DMS153 (cell line): ENCODE results near the gene HLF.
A peak's percentile ranks its signal among the peaks of the same experiment; 100 is the strongest.

ENCODE experiments used
- DNase-seq: peaks from one replicate; lab custom pipeline; 2025; lab: John Stamatoyannopoulos, UW

Gene HLF

DNA sequence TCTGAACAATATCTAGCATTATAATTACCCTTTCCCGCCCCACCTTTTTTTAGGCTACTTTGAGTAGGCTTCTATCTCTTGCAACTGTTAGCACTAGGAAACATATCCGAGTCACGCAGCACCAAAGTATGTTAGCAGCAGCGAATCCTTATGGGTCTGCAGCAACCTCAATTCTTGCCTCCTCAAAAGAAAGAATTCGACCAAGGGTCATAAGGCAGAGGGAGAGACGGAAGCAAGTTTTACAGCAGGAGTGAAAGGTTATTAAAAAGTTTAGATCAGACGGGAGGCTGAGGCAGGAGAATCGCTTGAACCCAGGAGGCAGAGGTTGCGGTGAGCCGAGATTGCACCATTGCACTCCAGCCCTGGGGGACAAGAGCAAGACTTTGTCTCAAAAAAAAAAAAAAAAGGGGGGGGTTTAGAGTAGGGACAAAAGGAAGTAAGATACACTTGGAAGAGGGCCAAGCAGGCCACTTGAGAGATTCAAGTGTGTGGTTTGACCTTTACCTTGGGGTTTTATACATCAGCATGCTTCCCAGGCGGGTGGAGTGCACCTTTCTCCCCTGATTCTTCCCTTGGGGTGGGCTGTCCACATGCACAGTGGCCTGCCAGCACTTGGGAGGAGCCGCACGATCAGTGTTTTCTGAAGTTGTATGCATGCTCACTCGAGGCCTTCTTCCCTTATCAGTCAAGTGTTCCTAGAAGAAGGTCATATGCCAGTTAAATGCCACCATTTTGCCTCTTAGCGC lies 67.7 kb downstream of the HLF start:
- peak; percentile 67 for DNase-seq

DNA sequence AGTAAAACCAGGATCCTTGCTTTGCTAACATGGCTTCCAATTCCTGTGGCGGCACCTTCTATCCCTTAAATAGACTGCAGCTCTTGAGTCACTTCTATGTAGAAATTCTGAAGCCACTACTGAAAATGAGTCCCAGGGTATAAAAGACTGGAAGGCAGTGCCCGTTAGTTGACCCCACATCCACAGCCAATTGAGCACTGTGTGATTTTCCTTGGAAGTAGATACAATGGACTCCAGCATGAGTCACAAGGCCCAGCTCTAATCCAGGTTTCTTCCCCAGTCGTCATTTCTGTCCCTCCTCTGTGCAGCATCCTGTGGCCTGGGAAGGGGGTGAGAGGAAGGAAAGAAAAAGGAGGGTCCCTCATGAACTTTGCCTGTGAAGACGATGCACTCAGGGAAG lies 69.5 kb downstream of the HLF start:
- no peak for DNase-seq

DNA sequence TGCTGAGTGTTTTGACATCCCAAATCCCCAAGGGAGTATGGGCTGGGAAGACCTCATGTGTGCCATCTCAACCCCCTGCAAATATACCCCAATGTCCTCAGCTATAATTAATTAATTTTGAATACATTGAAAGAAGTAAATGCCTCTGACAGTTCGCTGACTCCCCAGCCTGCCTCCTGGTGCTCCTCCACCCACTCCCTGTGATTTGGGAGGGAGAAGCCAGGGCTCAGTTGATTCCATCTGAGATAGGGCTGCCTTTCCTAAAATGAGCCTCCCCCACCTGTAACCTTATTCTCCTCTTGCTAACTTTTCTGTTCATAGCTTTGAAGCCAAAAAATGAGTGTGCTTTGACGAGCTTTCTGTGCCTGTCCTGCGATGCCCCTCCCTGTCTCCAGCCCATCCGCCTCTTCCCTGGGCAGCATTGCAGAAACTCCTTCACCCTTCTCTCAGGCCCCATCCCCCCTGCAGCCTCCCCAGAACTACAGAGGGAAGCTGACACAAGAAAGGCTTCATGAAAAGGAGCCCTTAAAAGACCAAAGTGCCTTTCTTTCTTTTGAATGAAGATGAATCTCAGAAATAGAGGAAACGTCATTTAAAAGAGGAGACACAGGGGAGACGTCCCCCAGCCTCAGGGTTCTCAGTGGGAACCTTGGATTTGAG lies 70.3 kb downstream of the HLF start:
- no peak for DNase-seq

DNA sequence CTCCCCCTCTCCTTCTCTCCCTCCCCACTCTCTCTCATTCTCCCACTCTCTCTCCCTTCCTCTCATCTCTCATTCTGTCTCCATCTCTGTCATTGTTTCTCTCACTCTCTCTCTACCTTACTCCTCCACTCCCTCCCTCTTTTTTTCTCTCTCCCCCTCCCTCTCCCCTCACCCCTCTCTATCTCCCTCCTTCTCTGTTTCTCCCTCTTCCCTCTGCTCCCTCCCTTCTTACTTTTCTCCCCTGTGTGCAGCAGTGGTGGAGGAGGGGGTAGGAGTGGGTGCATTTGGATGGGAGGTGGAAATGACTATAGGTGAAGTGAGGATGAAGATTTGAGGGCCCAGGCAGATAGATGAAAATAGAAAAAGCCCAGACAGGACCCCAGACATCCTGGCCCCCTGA lies 70.9 kb downstream of the HLF start:
- DNase-seq: no peak

DNA sequence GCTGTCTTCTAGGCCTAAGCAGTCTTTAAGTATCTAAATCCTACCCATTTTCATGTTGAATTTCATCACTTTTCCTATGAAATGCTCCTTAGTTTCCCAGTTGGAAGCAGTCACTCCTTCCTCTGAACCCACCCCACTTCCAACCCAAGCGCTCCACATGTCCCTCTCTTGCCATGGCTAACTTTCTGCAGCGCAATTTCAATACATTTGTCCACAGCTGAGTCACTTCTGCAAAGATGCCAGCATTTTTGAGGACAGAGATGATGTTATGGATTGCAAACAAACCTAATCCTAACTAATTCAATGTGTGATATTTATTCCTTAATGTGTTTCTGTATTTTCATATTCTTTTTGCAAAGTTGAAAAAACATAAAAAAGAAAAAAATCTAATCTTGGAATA lies 71.7 kb downstream of the HLF start:
- no peak for DNase-seq

DNA sequence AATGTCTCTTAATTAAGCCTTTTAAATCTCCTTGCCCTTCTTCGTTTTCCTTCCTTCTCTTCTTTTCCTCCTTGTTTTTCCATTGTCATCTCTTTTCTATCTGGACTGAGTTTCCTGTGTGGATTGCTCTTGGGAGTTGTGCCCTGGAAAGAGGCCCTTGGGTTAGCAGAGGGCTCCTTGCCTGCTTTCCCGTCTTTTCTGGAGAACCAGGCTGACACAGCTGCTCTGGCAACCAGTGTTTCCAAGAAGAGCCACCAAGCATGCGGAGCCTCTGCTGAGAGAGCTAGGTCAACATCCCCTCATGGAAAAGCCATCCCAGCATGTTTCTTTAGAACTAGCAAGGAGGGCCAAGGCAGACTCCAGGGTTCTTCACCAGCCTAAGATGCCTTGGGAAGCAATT lies 75.4 kb downstream of the HLF start:
- no peak for DNase-seq

DNA sequence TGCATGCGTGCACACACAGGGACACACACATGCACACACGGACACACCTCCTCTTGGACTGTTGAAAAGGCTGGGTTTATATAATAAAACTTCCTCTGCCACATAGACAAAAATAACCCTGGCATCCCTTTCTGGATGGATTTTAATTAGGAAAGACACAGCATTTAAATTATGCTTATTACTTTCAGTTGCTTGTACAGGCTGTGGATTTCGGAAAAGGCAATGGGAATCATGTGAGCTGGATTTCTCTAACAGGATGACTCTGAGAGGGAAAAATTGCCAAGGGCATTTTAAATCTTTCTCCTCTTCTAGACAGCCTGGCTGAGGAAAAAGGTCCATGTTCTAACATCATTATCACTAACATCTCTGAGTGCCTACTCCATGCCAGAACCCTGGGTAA lies 75.9 kb downstream of the HLF start:
- no peak for DNase-seq

DNA sequence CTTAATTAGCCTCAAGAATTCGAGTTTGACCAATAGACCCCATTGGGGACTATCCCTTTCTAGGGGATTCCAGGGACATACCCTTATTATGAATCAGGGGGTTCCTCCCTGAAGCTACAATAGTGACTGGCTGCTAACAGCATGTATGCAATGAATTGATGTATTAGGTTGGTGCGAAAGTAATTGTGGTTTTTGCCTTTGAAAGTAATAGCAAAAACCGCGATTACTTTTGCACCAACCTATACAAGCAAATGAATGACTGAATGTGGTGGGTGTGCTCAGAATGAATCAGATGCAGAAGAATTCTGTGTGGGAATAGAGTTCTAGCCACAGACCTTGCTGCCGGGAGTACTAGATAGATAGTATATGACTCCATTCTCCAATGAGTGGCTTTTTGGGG lies 76.7 kb downstream of the HLF start:
- no peak for DNase-seq

DNA sequence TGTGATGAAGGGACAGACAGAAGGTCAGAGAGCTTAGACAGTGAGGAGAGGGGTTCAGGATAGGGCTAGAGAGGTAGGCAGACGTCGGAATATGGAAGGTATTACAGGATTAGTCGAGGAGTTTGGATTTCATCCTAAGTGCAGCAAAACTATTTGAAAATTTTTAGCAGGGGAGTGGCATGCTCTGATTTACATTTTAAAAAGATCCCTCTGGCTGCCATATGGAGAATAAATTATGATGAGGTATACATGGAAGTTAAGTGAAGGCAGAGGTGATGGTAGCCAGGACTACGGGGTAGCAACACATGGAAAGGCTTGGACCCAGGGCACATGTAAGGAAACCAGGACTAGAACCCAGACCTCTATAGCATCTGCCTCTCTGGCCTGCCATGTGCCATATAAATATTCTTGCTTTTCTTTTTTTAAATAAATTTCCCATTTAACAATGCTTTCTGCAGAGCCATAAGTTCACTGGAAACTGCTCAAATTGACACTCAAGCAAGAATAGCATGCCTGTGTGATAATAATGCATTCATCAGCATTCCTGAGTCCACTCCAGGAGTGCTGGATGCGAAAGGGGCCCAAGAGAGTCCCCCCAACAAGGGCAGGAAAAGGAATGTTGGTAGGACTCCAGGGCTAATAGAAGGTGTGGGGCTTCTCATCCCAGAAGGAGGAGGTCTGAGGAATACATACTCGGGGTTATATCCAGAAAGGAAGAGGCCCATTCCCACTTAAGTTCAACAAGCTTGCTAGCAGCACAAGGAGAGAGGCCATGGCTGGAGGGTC lies 78.2 kb downstream of the HLF start:
- no peak for DNase-seq

DNA sequence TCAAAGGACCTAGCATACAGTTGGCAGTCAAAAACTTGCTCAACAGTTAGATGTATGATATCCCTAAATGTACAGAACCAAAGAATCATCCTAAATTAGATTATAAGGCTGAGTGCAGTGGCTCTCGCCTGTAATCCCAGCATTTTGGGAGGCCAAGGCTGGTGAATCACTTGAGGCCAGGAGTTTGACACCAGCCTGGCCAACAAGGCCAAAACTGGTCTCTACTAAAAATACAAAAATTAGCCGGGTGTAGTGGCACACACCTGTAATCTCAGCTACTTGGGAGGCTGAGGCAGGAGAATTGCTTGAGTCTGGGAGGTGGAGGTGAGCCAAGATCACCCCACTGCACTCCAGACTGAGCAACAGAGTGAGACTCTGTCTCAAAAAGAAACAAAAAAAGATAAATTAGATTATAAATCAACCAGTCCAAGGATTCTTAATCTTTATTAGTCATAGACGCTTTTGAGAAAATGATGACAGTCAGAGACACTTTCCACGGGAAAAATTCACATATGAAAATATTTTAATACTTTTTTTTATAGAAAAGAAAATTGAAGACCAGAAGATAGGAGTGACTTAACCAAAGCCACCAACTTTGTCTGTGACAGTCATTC lies 79.2 kb downstream of the HLF start:
- no peak for DNase-seq

DNA sequence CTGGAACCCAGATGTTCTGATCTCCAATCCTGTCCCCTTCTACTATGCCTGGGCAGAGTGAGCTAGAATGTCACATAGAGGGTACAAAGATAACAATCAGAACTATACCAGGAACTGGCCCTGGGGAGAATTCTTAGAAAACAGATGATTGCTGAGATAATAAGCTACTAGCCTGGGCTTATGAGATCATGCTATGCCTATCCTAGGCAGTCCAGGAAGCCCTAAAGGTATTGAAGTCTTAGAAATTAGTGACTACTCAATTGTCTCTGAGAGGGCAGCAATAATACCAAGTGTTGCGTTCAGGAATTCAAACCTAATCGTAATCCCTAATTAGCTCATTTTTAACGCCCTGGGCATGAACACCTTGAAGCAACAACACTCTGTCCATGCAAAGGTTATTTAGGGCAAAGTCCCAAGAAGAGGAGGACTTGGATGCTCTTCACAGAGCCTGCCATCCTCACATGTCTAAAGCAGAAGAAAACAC lies 79.8 kb downstream of the HLF start:
- no peak for DNase-seq

DNA sequence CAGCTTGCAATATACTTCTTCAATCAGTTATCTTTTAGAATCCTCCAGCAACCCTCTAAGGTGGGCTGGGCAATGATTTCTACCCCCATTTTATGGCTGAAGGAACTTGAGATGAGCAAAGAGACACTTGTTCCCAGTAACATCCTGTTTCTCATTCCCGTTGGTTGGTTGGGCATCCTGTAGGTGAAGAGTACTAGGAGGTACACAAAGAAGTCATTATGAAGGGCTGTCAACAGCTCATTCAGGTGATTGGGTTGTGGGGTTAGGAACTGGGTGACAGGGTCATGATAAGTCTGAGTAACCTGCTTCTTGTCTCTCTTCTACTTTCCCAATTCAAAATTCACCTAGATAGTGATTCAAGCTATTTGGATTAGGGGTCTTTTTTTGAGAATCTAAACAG lies 80.4 kb downstream of the HLF start:
- no peak for DNase-seq

DNA sequence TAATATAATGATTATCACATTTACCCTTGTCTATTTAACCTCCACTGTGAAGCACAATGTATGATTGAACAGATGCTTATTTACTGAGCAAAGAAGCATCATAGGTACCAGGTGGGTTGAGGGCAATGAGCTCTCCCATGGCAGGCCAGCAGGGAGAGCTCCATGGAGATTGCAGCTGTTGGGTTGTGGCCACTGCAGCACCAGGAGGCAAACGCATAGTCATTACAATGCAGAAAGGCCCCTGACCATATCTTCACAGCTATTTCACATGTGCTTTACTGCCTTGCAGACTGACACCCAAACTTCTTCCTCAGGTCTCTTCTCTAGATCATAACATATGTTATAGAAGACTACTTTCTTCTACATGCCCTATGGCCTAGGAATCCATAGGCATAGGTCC lies 81.9 kb downstream of the HLF start:
- DNase-seq: no peak

DNA sequence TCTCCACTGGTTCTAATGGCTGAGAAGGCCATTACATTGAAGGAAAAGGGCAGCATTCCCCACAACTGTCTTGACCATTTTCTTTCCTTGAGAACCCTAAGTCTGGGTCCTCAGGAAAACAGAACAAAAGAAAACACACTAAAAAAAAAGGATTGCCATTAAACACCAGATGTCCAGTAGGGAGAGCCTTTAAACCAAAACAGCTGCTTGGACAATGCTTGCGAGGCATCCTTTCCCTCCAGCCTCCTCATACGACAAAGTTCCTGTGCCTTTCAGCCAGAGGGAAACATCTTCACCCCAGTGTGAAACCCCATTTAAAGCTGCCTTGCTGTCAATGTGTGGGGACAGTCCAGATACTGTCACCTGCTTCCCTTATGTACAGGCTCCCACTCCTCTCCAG lies 82.6 kb downstream of the HLF start:
- DNase-seq: no peak

DNA sequence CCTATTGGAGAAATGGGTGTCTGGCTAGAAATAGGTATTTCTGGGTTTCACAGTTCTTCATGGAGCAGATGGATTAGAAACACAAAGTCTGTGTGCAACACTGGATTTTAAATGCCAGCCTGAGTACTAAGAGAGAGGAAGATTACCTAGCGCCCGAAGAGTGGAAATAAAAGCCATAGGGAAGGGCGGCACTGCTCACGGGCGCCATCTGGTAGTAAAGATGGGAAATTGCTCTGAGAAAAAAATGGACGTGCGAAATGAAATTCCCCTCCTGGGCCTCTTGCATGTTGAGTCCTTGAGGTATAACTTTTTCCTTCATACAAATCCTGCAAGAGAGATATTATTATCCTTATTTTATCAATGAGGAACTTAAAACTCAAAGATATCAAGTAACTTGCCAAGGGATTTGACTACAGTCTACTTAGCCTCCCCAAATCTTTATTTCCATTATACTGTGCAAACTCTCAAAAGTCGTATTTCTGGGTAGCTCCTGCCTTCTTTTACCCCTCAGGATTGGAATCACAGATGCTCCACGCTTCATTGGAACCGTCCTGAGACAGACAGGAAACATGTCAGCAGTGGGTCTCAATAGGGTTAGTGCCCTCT lies 84.1 kb downstream of the HLF start:
- DNase-seq: no peak

DNA sequence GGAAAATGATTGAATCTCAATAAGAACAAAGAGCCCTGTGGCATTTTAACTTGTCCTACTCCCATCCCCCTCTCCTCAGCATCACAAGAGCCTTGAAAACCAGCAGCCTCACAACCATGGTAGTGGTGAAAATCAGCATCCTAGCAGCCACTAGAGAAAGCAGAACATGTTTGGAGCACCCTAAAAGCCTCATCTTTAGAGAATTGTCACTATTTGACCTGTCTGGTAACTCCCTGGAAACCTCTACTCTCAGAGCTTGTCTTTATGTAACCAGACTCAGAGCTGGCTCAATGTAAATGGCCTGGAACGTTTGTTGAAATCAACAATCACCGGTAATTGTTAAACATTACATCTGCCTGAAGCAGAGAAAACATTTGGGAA lies 86.1 kb downstream of the HLF start:
- no peak for DNase-seq

DNA sequence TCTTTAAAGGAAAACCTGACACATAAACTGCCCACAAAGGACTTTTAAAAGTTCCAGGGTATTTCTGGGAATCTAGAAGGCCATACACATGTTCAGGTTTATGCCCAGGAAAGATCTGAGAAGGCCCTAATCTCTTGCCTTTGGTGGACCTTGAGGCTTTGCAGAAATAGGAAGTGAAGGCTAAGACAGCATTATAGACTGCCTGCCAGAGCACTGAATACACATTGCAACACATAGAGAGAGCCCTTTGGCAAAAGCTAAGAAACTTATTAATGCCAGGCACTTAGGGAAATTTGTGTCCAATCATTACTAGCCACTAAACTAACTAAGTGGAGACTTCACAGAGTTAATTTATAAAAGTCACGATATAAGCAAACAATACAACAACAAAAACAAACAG lies 86.5 kb downstream of the HLF start:
- no peak for DNase-seq

DNA sequence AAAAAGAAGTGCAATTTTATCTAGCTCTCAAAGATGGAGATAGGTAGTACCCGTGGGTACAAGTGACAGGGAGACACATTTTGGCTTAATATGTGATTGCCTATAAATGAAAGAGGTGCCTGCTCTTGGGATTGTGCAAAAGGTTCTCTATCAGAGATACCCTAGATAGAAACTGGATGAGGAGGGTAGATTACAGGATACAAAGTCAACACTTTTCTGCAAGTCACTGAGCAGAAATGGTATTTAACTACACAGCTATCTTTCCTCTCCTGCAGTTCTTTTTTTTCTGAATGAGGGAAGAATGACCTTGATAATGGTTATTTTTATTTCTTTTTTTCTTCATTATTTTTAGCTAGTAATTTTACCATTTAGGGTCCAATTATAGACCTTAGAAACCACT lies 89.2 kb downstream of the HLF start:
- DNase-seq: no peak

DNA sequence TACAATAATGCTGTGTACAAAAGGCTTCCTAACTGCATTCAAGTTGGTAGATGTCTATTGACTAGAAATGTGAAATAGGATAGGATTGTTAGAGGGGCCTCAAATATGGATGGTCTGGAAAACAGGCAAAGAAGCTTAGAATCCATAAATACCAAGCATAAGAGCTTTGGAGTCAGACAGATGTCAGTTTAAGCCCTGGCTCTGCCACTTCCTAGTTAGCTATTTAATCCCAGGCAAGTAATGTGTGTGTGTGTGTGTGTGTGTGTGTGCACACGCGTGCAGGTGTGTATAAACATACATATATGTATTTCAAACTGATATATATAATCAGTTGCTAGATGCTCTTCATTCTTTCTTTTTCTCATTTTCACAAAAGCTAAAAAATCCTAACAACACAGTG lies 90.2 kb downstream of the HLF start:
- DNase-seq: no peak

DNA sequence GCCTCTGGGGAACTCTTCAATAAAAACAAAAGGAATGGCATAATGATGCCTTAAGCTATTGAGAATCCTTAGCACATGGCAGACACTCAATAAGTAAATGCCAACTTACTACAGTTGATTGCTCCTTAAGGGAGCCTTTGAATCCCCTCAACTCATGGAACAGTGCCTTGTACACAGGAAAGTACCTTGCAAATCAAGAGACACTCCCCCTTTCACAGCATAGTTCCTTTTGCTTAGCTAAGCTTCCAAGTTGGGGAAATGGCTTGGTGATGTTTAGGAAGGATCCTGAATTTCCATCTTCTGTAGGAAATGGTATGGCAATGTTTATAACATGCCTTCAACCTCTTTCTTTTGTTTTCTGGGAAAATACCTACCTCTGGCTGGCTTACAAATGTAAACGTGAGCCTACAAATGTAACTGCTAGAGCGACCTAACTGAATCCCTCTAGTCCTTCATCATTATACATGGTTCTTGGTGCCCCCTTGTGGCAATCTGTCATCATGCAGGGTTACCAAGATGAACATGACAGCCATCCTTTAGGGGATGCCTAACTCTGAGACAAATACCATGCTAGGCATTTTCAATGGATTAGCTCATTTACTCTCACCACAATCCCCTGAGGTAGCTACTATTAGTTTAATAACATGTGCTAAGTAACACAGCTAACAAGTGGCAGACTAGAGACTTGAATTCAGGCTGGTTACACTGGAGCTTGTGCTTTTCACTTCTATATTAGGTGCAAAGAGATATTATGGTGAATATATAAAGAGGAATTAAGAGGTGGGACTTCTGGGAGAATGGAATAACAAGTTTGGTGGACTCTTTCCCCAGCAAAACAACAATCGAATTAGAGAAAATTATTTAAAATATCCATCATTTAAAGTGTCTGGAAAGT lies 91.9 kb downstream of the HLF start:
- peak; percentile 22 for DNase-seq

DNA sequence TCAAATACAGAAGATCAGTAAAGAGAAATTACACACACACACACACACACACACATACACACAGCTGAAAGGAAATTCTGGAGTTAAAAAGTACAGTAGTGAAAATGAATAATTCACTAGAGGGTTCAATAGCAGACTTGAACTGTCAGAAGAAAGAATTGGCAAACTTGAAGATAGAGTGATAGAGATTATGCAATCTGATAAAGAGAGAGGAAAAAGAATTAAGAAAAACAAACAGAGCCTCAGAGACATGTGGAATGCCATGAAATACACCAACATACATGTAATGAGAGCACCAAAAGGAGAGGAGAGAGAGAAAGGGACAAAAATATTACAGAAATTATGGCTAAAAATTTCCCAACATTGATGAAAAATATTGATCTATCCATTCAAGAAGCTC lies 96.2 kb downstream of the HLF start:
- DNase-seq: no peak
